Panc1 (cell line): ENCODE measurements around the gene FGFR1OP2. TPM values are rescaled to one million over a fixed set of nuclear protein-coding genes. Genes with fewer than 3 reads are reported as not detected.

Experiments used
- ATAC-seq: fragments of 200-7000 bp; cut with Tn5 transposase; 2 replicates; pipeline ENCODE4 v1.9.1; 2020; ENCODE audit warnings: mild to moderate bottlenecking, moderate library complexity
- BruUV-seq: library from RNA; stranded (reverse); fragments of 400-500 nt; replicated peaks from 2 replicates; lab custom pipeline; 2021; lab: Mats Ljungman, UMichigan
- CTCF ChIA-PET: fragments of 300-600 bp; sonication (Branson Sonifier 250); formaldehyde crosslinking; loops from one replicate; lab custom pipeline; 2022; ENCODE audit warnings: antibody characterized with exemption; lab: Charles Lee
- POLR2A ChIA-PET: fragments of 300-600 bp; sonication (Branson Sonifier 250); formaldehyde crosslinking; loops from one replicate; lab custom pipeline; 2022; ENCODE audit warnings: antibody characterized with exemption; lab: Charles Lee
- DNase-seq: peaks from one replicate; pipeline ENCODE4 v3.0.0-alpha.2; 2010; ENCODE audit warnings: low read depth, low spot score
- H3K27ac ChIP-seq: 2 replicates; pipeline ENCODE4 v1.5.1; 2011; ENCODE audit warnings: mild to moderate bottlenecking, low read length, inconsistent platforms
- H3K27me3 ChIP-seq: fragments of 200-500 bp; sonication (Bioruptor generic); 2 replicates; pipeline ENCODE4 v1.6.0; 2014; ENCODE audit warnings: low read length, inconsistent platforms; ENCODE audit not compliant: control insufficient read depth, insufficient read depth
- H3K36me3 ChIP-seq: fragments of 200-500 bp; sonication (Bioruptor generic); 2 replicates; pipeline ENCODE4 v1.5.1; 2014; ENCODE audit warnings: inconsistent platforms, mild to moderate bottlenecking, low read length, moderate library complexity; ENCODE audit not compliant: control insufficient read depth, insufficient read depth
- H3K4me1 ChIP-seq: 2 replicates; pipeline ENCODE4 v1.5.1; 2011; ENCODE audit warnings: inconsistent platforms, mild to moderate bottlenecking, low read length, moderate library complexity; ENCODE audit not compliant: control insufficient read depth, insufficient read depth
- H3K4me3 ChIP-seq, 2 experiments: 2 replicates each; pipeline ENCODE4 v1.5.1; 2011 to 2012; ENCODE audit warnings: low read depth in 2 of 2, low read length in 2 of 2, mild to moderate bottlenecking in 2 of 2, inconsistent platforms in 1 of 2, moderate library complexity in 1 of 2
- H3K9me3 ChIP-seq: fragments of 200-500 bp; sonication (Bioruptor generic); 2 replicates; pipeline ENCODE4 v1.5.1; 2014; ENCODE audit warnings: low read depth, mild to moderate bottlenecking, inconsistent platforms, low read length, moderate library complexity; ENCODE audit not compliant: control insufficient read depth, insufficient read depth
- POLR2AphosphoS5 ChIP-seq: IDR thresholded peaks from 2 replicates; pipeline ENCODE4 v1.6.1; 2012; ENCODE audit warnings: mild to moderate bottlenecking, low read depth, low read length, moderate library complexity
- SIN3A ChIP-seq: IDR thresholded peaks from 2 replicates; pipeline ENCODE4 v1.6.1; 2012; ENCODE audit warnings: low read depth, mild to moderate bottlenecking, low read length, moderate library complexity, borderline replicate concordance; ENCODE audit not compliant: insufficient read depth
- TCF7L2 ChIP-seq: IDR thresholded peaks from 2 replicates; pipeline ENCODE4 v1.6.1; 2011; ENCODE audit warnings: mild to moderate bottlenecking, low read depth, low read length, inconsistent platforms
- in situ Hi-C: cut with HindIII; loops from 2 replicates; pipeline ENCODE4 v1.10.0; 2016; ENCODE audit warnings: low sequenced_read_pairs, low pct_unique_long_range_greater_than_20kb
- intact Hi-C: fragments of 100-400 bp; cut with micrococcal nuclease; formaldehyde crosslinking; loops from one replicate; pipeline ENCODE4 v1.10.0; 2022; ENCODE audit not compliant: unreplicated experiment
- total RNA-seq: library from RNA; stranded (reverse); gene quantifications from one replicate; pipeline ENCODE4 v1.2.1, GENCODE V29; 2021; ENCODE audit not compliant: unreplicated experiment
- TF ChIP-seq, protein P1 (sequence below): fragments of 450-650 bp; IDR thresholded peaks from 2 replicates; pipeline ENCODE4 v1.5.1; 2017; ENCODE audit warnings: mild to moderate bottlenecking
- TF ChIP-seq, protein P2 (sequence below), 2 experiments: IDR thresholded peaks; 2 replicates each; pipeline ENCODE4 v1.6.1; 2011 to 2012; ENCODE audit warnings: low read depth in 2 of 2, control low read depth in 1 of 2, low read length in 1 of 2, mild to moderate bottlenecking in 1 of 2, moderate library complexity in 1 of 2; ENCODE audit not compliant: insufficient read depth in 1 of 2

Gene FGFR1OP2
- total RNA-seq, 1 experiment from 2014 or later: 60.1 TPM

DNA sequence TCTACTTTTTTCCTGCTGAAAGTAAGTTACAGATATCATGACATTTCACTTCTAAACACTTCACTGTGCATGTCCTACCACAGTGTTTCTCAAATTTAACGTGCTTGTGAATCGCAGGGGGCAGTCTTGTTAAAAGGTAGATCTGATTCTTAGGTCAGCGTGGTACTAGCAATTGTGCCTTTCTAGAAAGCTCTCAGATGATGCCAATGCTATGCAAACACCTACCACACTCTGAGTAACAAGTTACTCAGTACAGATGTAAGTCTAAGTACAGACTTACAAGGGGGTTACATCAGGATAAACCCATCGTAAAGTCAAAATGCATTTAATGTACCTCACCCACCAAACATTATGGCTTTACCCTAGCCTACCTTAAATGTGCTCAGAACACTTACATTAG, 53.6 kb downstream of the FGFR1OP2 start:
- BruUV-seq: no TSS peak
- POLR2A ChIA-PET: no interaction called here

DNA sequence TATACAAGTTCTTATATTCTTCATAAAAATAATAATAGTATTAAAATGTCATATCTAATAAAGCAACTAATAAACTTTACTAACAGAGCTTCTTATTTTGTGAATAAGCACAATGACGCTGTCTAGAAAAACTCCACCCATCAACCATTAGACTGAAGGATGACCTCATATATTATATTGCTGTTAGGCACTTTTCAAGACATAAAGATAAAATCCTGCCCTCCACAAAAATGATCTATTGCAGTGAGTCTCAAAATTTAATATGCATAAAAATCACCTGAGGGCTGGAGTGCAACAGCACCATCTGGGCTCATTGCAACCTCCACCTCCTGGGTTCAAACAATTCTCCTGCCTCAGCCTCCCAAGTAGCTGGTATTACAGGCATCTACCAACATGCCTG, 55.8 kb downstream of the FGFR1OP2 start:
- no peaks in the 10 kb centered on the region for H3K36me3 ChIP-seq
- BruUV-seq: no TSS peak
- in situ Hi-C loops: no loop called here
- intact Hi-C loops: no loop called here
- ChIA-PET POLR2A (no interaction called here), CTCF (no interaction called here)
- DNase-seq (no peak), ATAC-seq (no peak)
- H3K4me3 ChIP-seq: no peak overlapping the region
- no peaks in the 10 kb centered on the region for H3K9me3 ChIP-seq
- TF ChIP-seq TCF7L2 (no peak), POLR2AphosphoS5 (no peak), SIN3A (no peak)
- TF ChIP-seq, protein P1, sequence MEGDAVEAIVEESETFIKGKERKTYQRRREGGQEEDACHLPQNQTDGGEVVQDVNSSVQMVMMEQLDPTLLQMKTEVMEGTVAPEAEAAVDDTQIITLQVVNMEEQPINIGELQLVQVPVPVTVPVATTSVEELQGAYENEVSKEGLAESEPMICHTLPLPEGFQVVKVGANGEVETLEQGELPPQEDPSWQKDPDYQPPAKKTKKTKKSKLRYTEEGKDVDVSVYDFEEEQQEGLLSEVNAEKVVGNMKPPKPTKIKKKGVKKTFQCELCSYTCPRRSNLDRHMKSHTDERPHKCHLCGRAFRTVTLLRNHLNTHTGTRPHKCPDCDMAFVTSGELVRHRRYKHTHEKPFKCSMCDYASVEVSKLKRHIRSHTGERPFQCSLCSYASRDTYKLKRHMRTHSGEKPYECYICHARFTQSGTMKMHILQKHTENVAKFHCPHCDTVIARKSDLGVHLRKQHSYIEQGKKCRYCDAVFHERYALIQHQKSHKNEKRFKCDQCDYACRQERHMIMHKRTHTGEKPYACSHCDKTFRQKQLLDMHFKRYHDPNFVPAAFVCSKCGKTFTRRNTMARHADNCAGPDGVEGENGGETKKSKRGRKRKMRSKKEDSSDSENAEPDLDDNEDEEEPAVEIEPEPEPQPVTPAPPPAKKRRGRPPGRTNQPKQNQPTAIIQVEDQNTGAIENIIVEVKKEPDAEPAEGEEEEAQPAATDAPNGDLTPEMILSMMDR: no peak
- TF ChIP-seq, protein P2, sequence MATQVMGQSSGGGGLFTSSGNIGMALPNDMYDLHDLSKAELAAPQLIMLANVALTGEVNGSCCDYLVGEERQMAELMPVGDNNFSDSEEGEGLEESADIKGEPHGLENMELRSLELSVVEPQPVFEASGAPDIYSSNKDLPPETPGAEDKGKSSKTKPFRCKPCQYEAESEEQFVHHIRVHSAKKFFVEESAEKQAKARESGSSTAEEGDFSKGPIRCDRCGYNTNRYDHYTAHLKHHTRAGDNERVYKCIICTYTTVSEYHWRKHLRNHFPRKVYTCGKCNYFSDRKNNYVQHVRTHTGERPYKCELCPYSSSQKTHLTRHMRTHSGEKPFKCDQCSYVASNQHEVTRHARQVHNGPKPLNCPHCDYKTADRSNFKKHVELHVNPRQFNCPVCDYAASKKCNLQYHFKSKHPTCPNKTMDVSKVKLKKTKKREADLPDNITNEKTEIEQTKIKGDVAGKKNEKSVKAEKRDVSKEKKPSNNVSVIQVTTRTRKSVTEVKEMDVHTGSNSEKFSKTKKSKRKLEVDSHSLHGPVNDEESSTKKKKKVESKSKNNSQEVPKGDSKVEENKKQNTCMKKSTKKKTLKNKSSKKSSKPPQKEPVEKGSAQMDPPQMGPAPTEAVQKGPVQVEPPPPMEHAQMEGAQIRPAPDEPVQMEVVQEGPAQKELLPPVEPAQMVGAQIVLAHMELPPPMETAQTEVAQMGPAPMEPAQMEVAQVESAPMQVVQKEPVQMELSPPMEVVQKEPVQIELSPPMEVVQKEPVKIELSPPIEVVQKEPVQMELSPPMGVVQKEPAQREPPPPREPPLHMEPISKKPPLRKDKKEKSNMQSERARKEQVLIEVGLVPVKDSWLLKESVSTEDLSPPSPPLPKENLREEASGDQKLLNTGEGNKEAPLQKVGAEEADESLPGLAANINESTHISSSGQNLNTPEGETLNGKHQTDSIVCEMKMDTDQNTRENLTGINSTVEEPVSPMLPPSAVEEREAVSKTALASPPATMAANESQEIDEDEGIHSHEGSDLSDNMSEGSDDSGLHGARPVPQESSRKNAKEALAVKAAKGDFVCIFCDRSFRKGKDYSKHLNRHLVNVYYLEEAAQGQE (IDR thresholded peaks at IDR 0.05; ENCODE audit: insufficient read depth in 1 of 2, low read depth in 2 of 2, low read length in 1 of 2): no peak
- no peaks in the 10 kb centered on the region for H3K4me1 ChIP-seq
- H3K27ac ChIP-seq: no peak overlapping the region
- no peaks in the 10 kb centered on the region for H3K27me3 ChIP-seq

More for the DNA sequence above, 53.6 kb downstream of the FGFR1OP2 start:
- in situ Hi-C loops: no loop called here
- no peak overlapping the region for H3K27ac ChIP-seq
- ATAC-seq (no peak), DNase-seq (no peak)
- H3K27me3 ChIP-seq: no peaks in the 10 kb centered on the region
- H3K4me3 ChIP-seq: no peak overlapping the region
- TF ChIP-seq TCF7L2 (no peak), POLR2AphosphoS5 (no peak), SIN3A (no peak)
- TF ChIP-seq, protein P2 (IDR thresholded peaks at IDR 0.05; ENCODE audit: insufficient read depth in 1 of 2, low read depth in 2 of 2, low read length in 1 of 2): no peak
- TF ChIP-seq, protein P1: no peak
- no peaks in the 10 kb centered on the region for H3K9me3 ChIP-seq
- H3K4me1 ChIP-seq: no peaks in the 10 kb centered on the region
- H3K36me3 ChIP-seq: no peaks in the 10 kb centered on the region
- CTCF ChIA-PET: no interaction called here
- intact Hi-C loops: no loop called here
